B cell (primary cell): ENCODE results near the gene MPP1.

Experiments
- CTCF ChIP-seq: fragments of 200-600 bp; IDR thresholded peaks from one replicate; pipeline ENCODE4 v1.8.0; 2022; ENCODE audit warnings: antibody characterized with exemption, mild to moderate bottlenecking
- EZH2 ChIP-seq: IDR thresholded peaks from 2 replicates; pipeline ENCODE4 v1.6.1; 2012; ENCODE audit warnings: borderline replicate concordance, low read depth, mild to moderate bottlenecking, moderate library complexity, low read length; ENCODE audit not compliant: insufficient read depth, poor library complexity, severe bottlenecking

GRCh38 chrX:154806837-154807501 lies 1.7 kb upstream of the MPP1 start:
- TF ChIP-seq CTCF, result no peak
- TF ChIP-seq EZH2, result no peak
